HG03066 (cell line): Measurements from ENCODE around the gene RXRG.

Experiments
- ATAC-seq: cut with Tn5 transposase; IDR thresholded peaks from one replicate; pipeline ENCODE4 v1.9.1; 2021; ENCODE audit warnings: low read depth; ENCODE audit not compliant: unreplicated experiment

Gene RXRG

DNA sequence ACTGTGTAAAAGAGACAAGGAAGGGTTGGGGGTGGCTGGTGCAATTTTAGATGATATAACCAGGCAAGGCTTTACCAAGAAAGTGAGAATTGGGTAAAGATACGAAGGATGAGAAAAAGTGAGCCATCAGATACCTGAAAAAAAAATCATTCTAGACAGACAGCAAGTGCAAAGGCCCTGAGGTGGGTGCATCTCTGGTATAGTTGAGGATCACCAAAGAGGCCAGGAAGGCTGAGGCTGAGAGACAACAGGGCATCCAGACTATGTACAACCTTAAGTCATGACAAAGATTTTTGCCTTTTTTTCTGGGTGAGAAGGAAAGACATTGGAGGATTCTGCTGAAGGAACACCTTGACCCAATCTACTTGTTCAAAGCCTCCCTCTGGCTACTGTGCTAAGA lies 29.9 kb downstream of the RXRG start:
- no peak for ATAC-seq

DNA sequence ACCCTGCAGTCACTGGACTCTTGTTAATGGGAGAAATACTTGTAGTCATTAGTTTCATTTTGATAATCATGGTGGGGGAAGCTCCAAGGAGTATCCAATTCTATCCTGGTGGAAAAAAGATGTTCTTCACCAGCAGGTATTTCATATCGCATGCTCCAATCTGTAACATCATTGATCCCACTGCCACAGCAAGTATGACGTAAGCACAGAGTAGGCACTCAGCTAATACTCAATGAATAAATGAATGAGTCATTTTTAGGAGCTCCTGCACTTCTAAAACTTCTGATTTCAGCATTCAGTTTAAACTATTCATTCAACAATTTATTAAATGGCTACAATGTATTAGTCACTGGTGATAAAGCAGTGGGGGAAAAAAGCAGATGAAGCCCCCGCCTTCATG lies 30.3 kb downstream of the RXRG start:
- ATAC-seq = no peak

DNA sequence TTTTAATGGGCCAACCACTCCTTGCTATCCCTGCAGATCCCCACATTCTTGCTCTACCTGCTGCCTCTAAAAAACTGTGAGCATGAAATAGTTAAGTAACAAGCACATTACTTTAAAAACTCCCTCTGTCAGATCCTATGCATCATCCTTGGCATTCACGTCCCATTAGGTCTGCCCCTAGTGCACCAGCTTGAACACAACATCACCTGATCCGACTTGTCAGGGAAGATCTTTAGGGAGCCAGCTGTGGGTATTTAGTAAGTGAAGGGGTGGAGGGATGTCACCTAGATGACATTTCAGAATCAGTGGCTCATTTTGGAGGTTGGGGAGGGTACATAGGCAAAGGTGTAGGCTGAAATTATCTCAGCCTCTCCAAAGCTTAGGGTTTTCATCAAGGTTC lies 33.5 kb downstream of the RXRG start:
- ATAC-seq = no peak

DNA sequence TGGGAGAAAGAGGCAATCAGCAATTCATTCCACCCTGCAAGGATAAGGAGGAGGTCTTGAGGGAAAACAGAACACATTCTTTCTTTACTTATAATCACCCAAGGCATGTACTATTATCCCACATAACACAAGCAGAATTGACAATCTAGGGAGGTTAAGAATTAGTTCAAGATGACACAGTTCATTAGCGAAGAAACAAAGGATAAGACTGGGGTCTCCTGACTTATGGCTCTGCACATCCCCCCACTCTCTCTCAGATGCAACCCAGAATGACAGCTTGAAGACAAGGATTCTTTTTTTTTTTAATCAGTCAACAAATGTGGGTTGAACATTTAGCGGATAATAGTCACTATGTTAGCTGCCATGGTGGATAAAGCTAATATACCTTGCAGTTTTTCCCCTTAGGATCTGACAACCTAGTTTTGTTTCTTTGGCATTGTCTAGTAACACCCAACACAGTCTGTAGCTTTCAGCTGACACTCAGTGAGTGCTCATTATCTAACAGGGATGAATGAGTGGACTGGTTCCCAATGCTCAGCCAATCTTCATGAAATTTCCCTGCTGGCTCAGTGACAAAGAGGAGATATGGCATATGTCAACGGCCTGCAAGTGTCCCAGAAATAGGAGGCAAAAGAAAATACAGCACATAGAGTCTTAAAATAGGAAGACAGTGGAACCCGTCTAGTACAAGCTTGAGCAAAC lies 35.1 kb downstream of the RXRG start:
- ATAC-seq = no peak

DNA sequence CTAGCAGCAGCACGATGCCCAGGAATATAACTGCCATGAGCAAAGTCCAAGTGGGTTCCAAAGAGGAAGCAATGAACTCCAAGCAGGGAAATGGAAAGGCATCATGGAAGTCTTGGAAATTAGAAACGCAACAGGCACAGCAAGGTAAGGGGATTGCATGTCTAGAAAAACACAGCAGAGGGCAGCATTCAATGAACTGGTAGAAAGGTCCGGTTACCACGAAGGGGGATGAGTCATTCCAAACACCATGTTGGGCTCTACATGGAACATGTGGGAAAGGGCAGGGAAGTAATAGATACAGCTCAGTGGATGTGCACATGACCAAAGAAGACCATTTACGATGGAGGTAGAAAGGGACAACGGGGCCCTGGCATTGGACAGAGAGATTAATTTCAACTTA lies 36.4 kb downstream of the RXRG start:
- ATAC-seq = no peak

DNA sequence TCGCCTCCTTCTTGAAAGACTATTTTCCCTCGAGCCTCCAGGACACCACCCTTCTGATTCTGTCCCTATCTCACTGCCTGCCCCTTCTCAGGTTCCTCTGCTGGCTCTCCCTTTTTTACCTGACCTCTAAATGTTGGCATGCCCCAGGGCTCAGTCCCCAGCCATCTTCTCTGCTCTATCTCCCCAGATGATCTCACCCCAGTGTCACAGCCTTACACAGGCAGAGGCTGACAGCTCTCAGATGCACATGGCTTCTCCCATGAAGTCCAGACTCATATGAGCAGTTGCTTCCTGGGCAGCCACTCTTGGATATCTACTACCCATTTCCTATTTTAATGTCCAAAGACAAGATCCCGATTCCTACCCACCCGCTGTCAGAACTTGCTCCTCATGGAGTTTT lies 37.5 kb downstream of the RXRG start:
- ATAC-seq = no peak

DNA sequence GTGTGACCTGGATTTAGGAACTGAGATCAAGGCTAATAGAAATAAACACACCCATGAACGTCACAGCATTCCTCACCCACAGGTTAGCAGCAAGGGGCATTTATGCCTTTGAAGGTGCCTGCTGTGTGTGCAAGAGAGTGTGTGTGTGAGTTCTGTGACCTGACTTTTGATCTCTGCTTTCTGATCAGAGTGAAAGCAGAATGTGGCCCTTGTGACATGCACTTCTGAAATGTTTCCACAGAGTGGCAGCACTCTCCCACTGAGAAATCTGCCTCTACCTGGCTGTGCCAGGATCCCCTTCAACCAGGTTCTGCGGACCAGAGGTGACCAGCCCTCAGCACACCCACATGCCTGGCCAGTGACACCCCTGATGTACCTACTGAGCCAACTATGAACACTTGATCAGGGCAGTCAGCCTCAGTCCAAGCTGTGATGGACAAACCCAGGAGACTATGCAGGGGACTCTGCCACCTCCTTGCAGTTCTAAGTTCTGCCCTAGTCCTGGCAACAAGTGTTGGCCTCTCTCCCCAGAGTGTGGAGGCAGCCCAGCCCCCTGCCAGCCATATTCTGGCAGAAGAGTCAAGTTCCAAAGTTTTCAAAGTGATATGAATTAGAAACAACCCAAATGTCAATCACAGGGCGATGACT lies 41.0 kb downstream of the RXRG start:
- peak; percentile 53 for ATAC-seq

DNA sequence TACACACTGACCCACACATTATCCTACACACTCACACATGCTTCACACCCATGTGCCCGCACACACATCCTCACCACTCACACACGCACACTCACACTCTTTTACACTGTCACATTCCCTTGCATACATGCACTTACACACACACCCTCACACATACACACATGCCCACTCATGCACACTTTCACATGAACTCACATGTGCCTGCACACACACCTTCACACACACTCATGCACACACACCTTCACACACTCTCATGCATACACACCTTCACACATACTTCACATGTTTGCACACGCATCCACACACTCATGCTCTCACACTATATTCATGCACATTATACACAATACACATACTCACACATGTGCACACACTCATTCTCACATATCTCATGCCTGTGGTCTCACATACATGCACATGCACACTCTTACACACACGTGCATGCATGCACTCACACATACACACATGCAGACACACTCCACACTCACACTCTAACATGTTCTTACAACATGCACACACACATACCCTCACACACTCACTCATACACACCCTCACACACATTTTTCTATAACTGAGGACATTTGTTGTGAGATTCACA lies 42.3 kb downstream of the RXRG start:
- ATAC-seq = no peak

DNA sequence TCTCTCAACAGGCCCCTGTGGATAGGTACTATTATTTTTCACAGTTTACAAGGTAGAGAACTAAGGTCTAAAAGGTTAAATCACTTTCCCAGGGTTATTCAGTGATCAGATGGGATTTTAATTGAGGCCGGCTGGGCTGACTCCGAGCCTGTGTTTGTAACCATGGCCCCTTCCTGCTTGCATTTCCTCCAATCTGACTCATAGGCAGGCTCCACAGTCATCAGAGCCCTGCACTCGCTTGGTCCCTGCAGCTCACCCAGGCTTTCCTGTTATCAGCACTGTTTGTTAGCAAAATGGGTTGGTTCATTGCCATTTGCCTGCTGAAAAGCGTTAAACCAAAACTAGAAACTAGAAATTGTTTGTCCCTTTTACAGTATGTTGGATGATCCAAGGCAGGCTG lies 47.0 kb downstream of the RXRG start:
- no peak for ATAC-seq

DNA sequence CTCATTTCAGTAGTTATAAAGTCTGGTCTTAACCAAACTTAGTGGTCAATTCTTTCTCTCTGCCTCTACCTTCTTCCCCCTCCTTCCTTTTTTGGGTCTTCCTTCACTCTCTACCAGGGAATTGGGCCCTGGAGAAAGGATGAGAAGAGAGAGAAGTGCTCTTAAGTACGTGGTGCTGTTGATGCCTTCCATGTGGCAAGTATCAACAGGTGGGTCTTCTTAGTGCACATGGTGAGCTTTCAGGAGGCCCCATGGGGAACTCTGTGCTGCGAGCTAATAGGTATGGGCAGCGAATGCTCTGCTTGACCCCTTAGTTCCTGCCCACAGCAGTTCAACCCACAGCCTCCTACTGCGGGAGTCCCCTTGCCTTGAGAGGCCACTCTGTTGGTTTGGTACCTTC lies 49.0 kb downstream of the RXRG start:
- no peak for ATAC-seq

DNA sequence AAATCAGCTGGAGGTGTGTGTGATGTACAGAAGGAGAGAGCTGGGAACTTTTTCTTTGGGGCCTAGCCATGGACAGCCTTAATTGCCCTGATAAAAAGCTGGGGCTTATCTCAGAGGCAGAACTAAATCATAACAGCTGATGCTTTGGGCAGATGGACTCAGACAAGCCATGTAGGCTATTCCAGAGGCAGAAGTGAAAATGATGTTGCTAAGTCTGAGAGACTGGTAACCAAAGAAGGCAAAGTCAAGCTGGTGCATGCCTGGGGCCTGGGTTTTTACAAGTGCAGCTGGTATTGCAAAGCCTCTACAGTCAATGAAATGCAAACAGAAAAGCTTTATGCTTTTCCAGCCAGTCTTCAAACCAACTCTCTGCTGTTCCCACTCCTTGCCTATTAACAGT lies 49.4 kb downstream of the RXRG start:
- no peak for ATAC-seq

DNA sequence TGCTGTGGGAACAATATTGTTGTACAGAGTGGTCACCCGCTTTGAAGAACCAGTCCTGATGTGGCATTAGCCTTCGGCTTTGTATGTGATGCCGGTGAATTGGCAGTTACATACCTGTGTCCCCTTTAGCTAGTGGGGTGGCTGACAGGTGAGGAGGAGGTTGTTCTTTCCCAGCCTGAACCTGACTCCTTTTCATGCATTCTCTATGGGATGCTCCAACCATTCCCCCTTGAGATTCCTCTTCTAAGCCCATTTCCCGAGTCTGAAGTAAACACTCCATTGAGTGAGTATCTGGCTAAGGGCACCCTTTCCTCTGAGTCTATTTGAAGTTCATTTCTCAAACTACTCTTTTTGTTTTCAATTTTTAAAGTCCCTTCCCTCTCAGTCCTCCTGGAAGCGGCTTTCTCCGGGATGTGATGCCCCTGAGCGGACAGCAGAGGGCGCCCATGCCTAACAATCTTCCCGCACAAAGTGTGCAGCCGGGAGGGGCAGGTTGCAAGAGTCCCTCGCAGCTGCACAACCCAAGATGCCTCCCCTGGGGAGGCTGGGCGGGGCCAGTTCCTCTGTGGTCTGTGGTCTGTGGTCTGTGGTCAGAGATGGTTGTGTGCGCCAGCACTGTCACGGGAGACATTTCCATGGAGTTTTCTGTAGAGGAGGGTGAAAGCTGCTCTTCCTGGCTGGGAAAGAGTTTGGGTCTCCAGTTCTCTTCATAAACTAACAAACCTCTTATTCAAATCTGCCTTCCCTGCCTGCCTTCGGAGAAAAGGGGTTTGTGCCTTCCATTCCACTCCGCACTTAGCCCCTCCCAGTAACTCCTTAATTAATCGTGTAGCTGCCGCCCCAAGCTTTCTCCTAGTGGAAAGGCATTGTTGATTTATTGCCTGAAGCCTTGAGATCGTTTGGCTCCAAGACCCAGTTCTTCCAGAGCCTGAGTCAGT lies 52.0 kb downstream of the RXRG start:
- peak; percentile 98 for ATAC-seq

DNA sequence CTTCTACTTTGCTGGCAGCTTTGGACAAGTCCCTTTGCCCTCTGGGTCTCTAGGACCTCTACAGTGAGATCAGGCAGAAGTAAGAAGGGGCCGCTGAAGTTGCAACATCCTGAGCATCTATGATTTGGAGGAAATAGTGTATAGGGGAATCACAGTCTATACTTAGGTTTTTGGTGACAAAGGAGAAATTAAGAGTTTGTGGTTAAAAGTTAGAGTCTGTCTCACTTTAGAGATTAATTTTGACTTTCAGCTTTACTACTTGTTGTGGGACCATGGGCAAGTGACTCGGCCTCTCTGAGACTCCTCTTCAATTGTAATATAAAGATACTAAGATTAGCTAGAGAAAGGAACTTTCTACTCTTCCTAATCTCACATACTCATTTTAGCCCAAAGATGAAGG lies 55.3 kb downstream of the RXRG start:
- ATAC-seq = no peak

DNA sequence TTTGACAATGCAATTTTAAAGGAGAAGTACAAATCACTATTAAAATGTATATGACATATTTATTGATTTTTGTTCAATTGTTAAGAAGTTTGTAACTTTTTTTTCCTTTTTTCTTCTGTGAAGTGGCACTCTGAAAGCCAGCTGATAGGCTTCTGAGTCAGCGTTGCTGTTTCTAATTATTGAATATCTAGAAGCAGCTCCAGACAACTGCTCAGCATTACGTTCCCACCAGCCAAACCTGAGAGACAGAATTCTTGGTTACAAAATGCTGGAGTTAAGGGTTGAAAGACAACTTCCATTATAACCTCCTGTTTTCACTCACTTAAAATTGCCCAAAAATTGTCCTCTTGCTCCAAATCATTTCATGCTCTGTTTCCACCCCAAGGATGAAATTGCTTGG lies 57.0 kb downstream of the RXRG start:
- ATAC-seq = no peak

DNA sequence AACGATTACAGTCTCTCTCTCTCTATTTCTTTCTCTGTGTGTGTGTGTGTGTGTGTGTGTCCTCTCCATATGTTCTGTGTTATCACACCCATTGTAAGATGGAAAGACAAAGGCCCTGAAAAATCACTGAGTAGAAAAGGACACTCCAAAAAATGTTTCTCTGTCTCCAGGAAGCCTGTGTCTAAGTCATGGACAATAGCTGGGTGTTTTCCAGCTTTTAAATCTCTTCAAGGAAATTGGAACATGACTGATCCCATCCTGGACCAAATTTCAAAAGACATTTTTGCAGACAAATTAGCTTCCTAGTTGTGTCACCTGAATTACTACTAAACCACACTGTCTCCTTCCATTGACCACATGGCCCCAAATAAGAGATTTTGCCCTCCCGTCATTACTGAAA lies 57.4 kb downstream of the RXRG start:
- no peak for ATAC-seq

DNA sequence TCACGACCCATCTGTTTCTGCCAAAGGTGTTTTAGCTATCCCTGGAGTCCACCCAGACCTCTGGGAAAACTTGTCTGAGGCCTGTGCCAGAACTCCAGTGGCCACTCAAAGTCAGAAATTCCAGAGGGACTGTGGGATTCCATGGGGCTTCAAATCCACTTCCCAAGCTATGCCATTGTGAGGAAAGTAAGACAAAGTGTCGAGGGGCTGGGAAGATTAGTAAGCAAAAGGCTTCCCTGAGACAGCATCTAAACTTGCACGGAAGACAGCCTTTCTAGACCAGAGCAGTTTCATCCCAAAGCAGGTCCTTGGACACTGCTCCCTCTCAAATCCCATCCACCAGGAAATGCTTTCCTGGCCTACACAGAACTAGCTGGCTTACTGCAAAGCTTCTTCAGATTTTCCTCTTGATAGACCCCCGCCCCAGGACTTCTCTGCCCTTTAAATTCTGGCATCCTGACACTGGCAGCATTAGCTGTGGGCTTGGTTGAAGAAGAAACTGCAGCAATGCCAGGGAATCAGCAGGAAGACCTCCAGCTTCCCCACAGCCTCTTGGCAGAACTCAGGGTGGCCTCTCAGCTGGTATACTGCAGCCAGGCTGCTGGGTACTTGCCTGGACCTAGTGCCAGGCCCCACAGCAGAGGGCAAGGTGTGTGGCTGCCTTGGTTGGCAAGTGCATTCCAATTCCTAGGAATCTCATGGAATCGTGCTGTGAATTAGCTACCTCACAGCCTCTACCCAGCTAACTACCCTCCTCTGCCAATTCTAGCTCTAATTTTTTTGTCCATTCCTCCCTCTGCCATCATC lies 61.1 kb downstream of the RXRG start:
- no peak for ATAC-seq

DNA sequence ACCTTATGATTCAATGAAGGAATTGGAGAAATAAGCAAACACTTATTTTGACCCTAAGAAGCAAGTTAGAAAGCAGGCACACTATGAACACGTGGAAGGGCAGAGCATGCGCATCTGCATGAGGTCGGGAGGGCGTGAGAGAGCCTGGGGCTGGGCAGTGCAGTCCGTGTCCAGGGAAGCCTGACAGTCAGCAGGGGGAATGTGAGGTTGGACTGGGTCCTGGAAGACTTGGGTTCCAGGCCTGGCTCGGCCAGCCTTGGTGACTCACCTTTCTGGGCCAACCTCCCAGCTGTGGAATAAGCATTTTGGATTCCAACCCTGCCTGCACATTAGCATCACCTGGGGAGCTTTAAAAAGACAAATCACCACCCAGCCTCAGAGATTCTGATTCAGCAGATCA lies 61.9 kb downstream of the RXRG start:
- ATAC-seq = no peak

DNA sequence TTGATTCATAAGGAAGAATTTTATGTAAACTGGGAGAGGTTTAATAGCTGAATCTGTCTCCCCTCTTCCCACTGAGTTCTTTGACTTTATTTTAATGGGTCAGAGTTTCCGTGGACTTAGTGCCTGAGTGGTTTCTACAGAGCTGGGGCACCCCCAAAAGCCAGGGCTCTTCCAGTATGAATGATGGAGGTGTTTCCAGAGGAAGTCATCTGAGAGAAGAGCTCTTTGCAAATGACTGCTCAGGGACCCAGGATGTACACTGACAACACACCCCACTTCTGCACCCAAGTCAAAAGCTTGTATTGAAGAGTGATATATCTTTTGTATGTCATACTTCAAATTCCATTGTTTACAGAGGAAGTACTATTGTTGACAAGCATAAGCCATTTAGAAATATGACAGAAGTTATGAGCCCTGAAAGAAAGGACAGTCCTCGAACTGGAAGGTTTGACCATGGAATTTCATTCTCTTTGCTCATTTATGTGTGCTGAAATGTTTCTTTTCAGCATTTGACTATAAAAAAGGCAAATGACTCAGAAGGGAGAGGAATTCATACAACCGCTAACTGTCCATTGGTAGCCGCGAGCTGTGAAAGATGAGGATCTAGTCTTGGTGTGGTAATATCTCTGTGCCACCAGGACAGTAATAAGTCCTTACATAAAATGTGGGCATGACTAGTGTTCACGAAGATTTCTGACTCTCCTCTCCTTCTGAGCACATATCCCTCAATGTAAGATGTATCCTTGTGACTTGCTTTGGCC lies 63.0 kb downstream of the RXRG start:
- ATAC-seq = no peak

DNA sequence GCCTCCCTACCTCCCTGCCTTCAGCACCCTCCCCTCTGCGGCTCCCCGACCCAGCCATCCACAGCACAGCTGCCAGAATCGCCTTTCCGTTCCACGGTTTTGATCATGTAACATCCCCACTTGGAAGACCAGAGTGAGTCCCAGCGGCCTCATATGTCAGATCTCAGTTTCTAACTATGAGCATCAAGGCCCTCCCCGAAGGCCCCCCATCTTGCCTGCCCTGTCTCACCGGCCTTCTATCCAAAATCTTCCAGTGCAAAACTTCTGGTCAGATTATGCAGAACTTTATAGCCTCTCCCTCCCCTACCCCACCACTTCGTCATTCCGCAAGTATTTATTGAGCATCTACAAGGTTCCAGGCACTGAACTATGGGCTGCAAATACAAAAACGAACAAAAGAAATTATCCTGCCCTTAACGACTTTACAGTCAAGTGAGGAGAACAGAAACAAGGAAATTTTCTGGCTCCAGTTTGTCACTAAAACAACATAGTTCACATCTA lies 68.1 kb downstream of the RXRG start:
- no peak for ATAC-seq
